ENCODE results near the gene CDH5.
A peak's percentile ranks its signal among the peaks of the same experiment; 100 is the strongest.

Gene CDH5

GRCh38 chr16:66395806-66396555 is 29.5 kb downstream of the CDH5 start:
- DNase-seq, result no peak

- DNase-seq, result no peak
Observed at GRCh38 chr16:66397736-66398433, 31.4 kb downstream of the CDH5 start.

GRCh38 chr16:66399031-66399430 is 32.5 kb downstream of the CDH5 start:
- no peak for DNase-seq

- DNase-seq, result no peak
Observed at GRCh38 chr16:66399930-66400329, 33.4 kb downstream of the CDH5 start.

- DNase-seq, result no peak
Observed at GRCh38 chr16:66400503-66401380, 34.3 kb downstream of the CDH5 start.

- DNase-seq, result no peak
Observed at GRCh38 chr16:66401610-66402009, 35.1 kb downstream of the CDH5 start.

- DNase-seq, result no peak
Observed at GRCh38 chr16:66402166-66402565, 35.7 kb downstream of the CDH5 start.

- no peak for DNase-seq
Observed at GRCh38 chr16:66402591-66403230, 36.2 kb downstream of the CDH5 start.

GRCh38 chr16:66403531-66404145 is 37.1 kb downstream of the CDH5 start:
- DNase-seq, result no peak

GRCh38 chr16:66405057-66405783 is 38.7 kb downstream of the CDH5 start:
- DNase-seq, result no peak

GRCh38 chr16:66406534-66407221 is 40.2 kb downstream of the CDH5 start:
- peak; percentile 82 for DNase-seq

GRCh38 chr16:66408163-66409048 is 41.9 kb downstream of the CDH5 start:
- DNase-seq, result no peak

GRCh38 chr16:66409156-66409555 is 42.7 kb downstream of the CDH5 start:
- DNase-seq, result no peak

GRCh38 chr16:66412182-66412581 is 45.7 kb downstream of the CDH5 start:
- no peak for DNase-seq

GRCh38 chr16:66414891-66415290 is 48.4 kb downstream of the CDH5 start:
- DNase-seq, result no peak

GRCh38 chr16:66416136-66416535 is 49.6 kb downstream of the CDH5 start:
- no peak for DNase-seq

- DNase-seq, result no peak
Observed at GRCh38 chr16:66416939-66417700, 50.6 kb downstream of the CDH5 start.

- no peak for DNase-seq
Observed at GRCh38 chr16:66418165-66418962, 51.9 kb downstream of the CDH5 start.
